Upper lobe of right lung (tissue), 1 donor: ENCODE results near the gene WDR86. TPM values are rescaled to one million over a fixed set of nuclear protein-coding genes. Genes with fewer than 3 reads are reported as not detected.

ENCODE experiments used
- ATAC-seq: fragments of 200-7000 bp; cut with Tn5 transposase; one replicate; pipeline ENCODE4 v1.9.1; 2020; ENCODE audit warnings: mild to moderate bottlenecking, moderate library complexity
- DNase-seq: peaks from one replicate; pipeline ENCODE4 v3.0.0-alpha.2; 2020
- H3K27ac ChIP-seq: fragments of 200-600 bp; one replicate; pipeline ENCODE4 v1.8.0; 2022
- H3K27me3 ChIP-seq: fragments of 200-600 bp; one replicate; pipeline ENCODE4 v1.8.0; 2022; ENCODE audit warnings: mild to moderate bottlenecking
- H3K36me3 ChIP-seq: fragments of 200-600 bp; one replicate; pipeline ENCODE4 v1.8.0; 2022
- H3K4me1 ChIP-seq: fragments of 200-600 bp; one replicate; pipeline ENCODE4 v1.8.0; 2022
- H3K4me3 ChIP-seq: fragments of 200-600 bp; one replicate; pipeline ENCODE4 v1.8.0; 2022; ENCODE audit warnings: mild to moderate bottlenecking
- H3K9me3 ChIP-seq: fragments of 200-600 bp; one replicate; pipeline ENCODE4 v1.8.0; 2022
- intact Hi-C: fragments of 100-400 bp; cut with DNase I; formaldehyde crosslinking; loops from one replicate; pipeline ENCODE4 v1.11.0; 2022
- total RNA-seq: library from RNA; stranded (reverse); fragmentation: NEBNext Ultra II Directional; extraction: Animal tissue kit (Norgen Biotek cat#: 25700); gene quantifications from one replicate; pipeline ENCODE4 v1.2.1, GENCODE V29; 2021
- TF ChIP-seq, protein P1 (sequence below): fragments of 200-600 bp; IDR thresholded peaks from one replicate; pipeline ENCODE4 v1.8.0; 2022; ENCODE audit warnings: antibody characterized with exemption
- donor health status: DM: no; HTN: yes; CAD: no; lungs with severe emphysema.

The WDR86 gene
- total RNA-seq, 1 donor from 2014 or later: 1.3 TPM

DNA sequence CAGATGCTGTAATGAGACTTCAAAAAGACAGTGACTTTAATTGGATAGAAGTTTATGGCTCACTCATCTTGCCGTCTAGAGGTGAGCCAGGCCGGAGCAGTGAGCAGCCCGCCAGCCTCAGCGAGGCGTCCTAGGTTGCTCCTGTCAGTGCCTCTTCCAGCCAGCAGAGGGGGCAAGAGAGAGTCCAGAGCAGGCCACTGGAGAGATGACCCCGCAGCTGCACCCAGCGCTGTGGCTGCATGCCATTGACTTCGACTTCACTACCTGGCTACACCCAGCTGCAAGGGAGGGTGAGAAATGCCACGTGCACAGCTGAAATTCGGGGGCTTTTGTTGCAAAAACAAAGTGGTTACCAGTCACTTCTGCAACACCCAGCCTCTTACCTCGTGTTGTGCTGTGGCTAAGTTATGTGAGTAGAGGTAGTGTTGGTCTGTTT lies 41.7 kb downstream of the WDR86 start:
- Histone ChIP-seq H3K36me3 (peaks cover 30% of the 10 kb centered on the region), H3K27me3 (no peaks in the 10 kb centered on the region), H3K9me3 (no peaks in the 10 kb centered on the region), H3K4me3 (no peak overlapping the region), H3K4me1 (peaks cover 22% of the 10 kb centered on the region), H3K27ac (no peak overlapping the region)
- DNase-seq (peak; percentile 87), ATAC-seq (peak; percentile 99)
- TF ChIP-seq, protein P1, sequence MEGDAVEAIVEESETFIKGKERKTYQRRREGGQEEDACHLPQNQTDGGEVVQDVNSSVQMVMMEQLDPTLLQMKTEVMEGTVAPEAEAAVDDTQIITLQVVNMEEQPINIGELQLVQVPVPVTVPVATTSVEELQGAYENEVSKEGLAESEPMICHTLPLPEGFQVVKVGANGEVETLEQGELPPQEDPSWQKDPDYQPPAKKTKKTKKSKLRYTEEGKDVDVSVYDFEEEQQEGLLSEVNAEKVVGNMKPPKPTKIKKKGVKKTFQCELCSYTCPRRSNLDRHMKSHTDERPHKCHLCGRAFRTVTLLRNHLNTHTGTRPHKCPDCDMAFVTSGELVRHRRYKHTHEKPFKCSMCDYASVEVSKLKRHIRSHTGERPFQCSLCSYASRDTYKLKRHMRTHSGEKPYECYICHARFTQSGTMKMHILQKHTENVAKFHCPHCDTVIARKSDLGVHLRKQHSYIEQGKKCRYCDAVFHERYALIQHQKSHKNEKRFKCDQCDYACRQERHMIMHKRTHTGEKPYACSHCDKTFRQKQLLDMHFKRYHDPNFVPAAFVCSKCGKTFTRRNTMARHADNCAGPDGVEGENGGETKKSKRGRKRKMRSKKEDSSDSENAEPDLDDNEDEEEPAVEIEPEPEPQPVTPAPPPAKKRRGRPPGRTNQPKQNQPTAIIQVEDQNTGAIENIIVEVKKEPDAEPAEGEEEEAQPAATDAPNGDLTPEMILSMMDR: peak; percentile 97
- intact Hi-C loops: no loop called here

DNA sequence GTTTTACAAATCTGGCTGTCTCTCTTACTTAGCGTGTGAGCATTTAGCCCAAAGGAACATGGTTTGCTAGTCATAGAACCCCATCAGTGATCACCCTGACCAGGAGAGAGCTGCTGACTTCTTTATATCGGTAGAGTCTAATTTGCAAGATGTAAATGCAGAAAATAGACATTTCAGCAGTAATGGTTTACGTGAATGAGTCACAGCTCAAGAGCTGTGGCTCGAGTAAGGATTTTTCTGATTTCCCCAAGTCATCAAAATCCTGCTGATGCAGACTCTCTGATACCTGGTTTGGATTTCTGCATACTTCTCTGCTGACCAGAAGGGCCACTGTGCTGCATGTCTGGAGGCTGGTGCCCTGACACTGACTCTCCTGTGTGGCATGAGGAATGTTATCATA lies 42.6 kb downstream of the WDR86 start:
- TF ChIP-seq, protein P1: no peak
- H3K27me3 ChIP-seq: no peaks in the 10 kb centered on the region
- no peak overlapping the region for H3K27ac ChIP-seq
- DNase-seq (no peak), ATAC-seq (no peak)
- H3K36me3 ChIP-seq: peaks cover 35% of the 10 kb centered on the region
- intact Hi-C loops: no loop called here
- no peak overlapping the region for H3K4me3 ChIP-seq
- H3K9me3 ChIP-seq: no peaks in the 10 kb centered on the region
- peaks cover 22% of the 10 kb centered on the region for H3K4me1 ChIP-seq

DNA sequence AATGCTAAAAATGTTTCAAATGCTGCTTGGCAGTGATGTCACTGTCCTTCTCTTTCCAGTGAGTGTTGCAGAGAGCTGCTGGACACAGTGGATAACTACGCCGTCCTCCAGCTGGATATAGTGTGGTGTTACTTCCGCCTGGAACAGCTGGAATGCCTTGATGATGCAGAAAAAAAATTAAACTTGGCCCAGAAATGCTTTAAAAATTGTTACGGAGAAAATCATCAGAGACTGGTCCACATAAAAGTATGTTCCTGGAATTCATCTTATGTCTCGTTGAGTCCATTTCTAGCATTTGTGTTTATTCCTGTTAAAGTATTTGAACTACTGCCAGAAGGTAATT lies 43.0 kb downstream of the WDR86 start:
- H3K4me1 ChIP-seq: peaks cover 22% of the 10 kb centered on the region
- intact Hi-C loops: no loop called here
- ATAC-seq: peak; percentile 57
- H3K4me3 ChIP-seq: no peak overlapping the region
- no peak for DNase-seq
- TF ChIP-seq, protein P1: no peak
- H3K36me3 ChIP-seq: peaks cover 38% of the 10 kb centered on the region
- H3K27ac ChIP-seq: no peak overlapping the region
- H3K9me3 ChIP-seq: no peaks in the 10 kb centered on the region
- H3K27me3 ChIP-seq: no peaks in the 10 kb centered on the region

DNA sequence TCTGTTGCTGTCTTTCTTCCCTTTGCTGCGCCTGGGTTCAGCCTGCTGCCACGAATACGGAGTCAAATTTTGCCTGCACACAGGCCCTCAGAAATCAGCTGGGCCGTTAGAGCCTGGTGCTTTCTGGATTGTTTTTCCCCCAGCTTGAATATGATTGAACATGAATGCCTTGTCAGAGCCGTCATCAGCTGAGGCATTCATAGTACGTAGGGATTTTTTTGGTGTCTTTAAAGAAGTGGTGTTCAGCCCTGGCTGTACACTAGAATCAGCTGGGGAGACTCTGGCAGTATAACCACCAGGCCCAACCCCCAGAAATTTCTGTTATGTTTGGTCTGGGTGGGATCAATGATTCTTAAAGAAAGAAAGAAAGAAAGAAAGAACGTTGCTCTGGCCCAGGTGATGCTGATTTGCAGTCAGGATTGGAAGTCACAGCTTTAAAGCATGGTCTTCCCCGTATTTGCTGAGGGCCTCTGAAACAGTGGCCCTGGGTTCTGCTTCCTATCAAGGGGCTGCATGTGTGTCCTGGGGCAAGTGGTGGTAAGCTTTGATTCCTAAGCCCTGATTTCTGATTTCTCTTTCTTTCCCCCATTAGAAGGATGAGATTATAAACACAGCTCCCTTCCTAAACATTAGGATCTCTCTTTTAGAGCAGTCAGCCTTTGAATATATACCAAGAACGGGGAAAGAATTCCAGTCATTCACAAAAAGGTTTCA lies 43.5 kb downstream of the WDR86 start:
- intact Hi-C loops: no loop called here
- TF ChIP-seq, protein P1: no peak
- no peak for ATAC-seq
- Histone ChIP-seq H3K9me3 (no peaks in the 10 kb centered on the region), H3K36me3 (peaks cover 38% of the 10 kb centered on the region), H3K4me1 (peaks cover 22% of the 10 kb centered on the region), H3K4me3 (no peak overlapping the region), H3K27me3 (no peaks in the 10 kb centered on the region), H3K27ac (peak overlapping the region; percentile 33)
- no peak for DNase-seq

DNA sequence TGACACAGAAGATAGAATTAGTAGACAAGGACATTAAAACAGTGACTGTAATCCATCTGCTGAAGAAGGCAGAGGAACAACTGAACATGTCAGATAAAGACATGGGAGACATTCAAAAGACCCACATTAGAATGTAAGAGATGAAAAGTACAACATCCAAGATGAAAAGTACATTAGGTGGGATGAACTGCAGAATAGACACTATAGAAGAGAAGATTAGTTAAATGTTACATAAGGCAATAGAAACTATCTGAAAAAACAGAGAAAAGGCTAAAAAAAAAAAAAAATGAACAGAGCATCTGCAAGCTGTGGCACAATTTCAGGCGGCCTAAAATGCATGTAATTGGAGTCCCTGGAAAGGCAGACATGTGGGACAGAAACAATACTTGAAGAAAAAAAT lies 46.7 kb downstream of the WDR86 start:
- no peaks in the 10 kb centered on the region for H3K27me3 ChIP-seq
- H3K4me1 ChIP-seq: peaks cover 19% of the 10 kb centered on the region
- H3K36me3 ChIP-seq: peaks cover 45% of the 10 kb centered on the region
- no peak overlapping the region for H3K27ac ChIP-seq
- TF ChIP-seq, protein P1: no peak
- intact Hi-C loops: no loop called here
- DNase-seq: no peak
- H3K4me3 ChIP-seq: no peak overlapping the region
- H3K9me3 ChIP-seq: no peaks in the 10 kb centered on the region
- ATAC-seq: no peak
